ENCODE data around the gene CSAD. TPM values are rescaled to one million over a fixed set of nuclear protein-coding genes. Genes with fewer than 3 reads are reported as not detected.

The CSAD gene, protein sequence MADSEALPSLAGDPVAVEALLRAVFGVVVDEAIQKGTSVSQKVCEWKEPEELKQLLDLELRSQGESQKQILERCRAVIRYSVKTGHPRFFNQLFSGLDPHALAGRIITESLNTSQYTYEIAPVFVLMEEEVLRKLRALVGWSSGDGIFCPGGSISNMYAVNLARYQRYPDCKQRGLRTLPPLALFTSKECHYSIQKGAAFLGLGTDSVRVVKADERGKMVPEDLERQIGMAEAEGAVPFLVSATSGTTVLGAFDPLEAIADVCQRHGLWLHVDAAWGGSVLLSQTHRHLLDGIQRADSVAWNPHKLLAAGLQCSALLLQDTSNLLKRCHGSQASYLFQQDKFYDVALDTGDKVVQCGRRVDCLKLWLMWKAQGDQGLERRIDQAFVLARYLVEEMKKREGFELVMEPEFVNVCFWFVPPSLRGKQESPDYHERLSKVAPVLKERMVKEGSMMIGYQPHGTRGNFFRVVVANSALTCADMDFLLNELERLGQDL
- 74.5 TPM for total RNA-seq

DNA sequence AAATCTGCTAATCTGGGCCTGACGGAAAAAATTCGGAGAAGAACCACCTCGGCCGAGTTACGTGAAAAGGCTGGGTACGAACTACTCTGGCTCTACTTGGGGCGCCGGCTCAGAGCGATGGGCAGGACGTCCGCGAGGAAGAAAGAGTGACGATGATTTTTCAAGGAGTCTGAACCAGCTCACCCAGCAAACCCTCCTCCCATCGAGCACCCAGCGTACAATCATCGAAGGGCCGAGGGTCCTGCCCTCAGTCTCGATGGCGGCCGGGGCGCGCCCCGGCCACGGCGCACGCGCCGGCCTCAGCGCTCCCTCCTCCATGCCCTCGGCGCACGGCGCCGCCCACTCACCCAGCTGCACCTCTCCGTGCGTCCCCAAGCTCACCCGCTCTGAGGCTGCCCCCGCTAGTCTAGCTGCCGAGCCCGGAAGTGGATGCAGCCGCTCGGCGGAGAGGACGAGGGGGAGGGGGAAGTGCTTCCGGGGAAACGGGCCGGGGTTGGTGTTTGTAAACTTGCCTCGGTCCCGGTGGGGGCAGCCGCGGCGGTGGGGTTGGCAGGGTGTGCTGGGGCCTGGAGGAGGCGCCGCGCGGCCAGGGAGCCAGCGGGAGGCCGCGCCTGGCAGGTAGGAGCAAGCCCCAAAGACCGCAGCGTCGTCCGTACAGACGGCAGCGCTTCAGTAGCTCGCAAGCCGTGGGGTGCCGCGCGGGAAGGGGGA lies at the start of gene CSAD, which contains the start of gene ZNF740:
Gene CSAD (minus strand): TSS at position 706 of the 711 bp plus-strand sequence. CDS start 7,455 bp downstream, outside the sequence.
Gene ZNF740 (plus strand): TSS at position 503 of the 711 bp plus-strand sequence. CDS start 1,262 bp downstream, outside the sequence.

GRCh38 chr12:53207042-53207441 lies 26.3 kb upstream of the CSAD start, which contains the start of gene ITGB7:
Gene ITGB7, minus strand, starts transcription at chr12:53207251. Its CDS starts 6,808 bp downstream, at chr12:53200443.

Small RNA genes within 50 kb of the gene (small RNA-seq; reads per million reads assigned to genes)
- not detected for gene HIGD1AP1 (ENCODE audit: low replicate concordance)
- gene RNU6-333P (ENCODE audit: low replicate concordance), result not detected

Other genes with a start within 250 kb of the CSAD start
- 109 TPM for gene KRT18, start 231.8 kb downstream of the CSAD start, total RNA-seq
- 612 TPM for gene EIF4B, start 174.5 kb downstream of the CSAD start, total RNA-seq
- gene TNS2, start 130.9 kb downstream of the CSAD start, total RNA-seq, result 106 TPM
- gene SPRYD3, start 101.5 kb downstream of the CSAD start, total RNA-seq, result 15.9 TPM
- 32.1 TPM for gene IGFBP6, start 83.3 kb downstream of the CSAD start, total RNA-seq
- gene SOAT2, start 77.4 kb downstream of the CSAD start, total RNA-seq, result 0.41 TPM
- gene ZNF740, start 203 bp downstream of the CSAD start, total RNA-seq, result 27.2 TPM
- 3.7 TPM for gene ITGB7, start 26.3 kb upstream of the CSAD start, total RNA-seq
- 38.4 TPM for gene RARG, start 51.3 kb upstream of the CSAD start, total RNA-seq
- 9.9 TPM for gene ESPL1, start 87.4 kb upstream of the CSAD start, total RNA-seq
- gene PFDN5, start 114.6 kb upstream of the CSAD start, total RNA-seq, result 462 TPM
- 36.9 TPM for gene MYG1, start 118.8 kb upstream of the CSAD start, total RNA-seq
- gene AAAS, start 140.7 kb upstream of the CSAD start, total RNA-seq, result 57.4 TPM
- gene SP7, start 155.4 kb upstream of the CSAD start, total RNA-seq, result 0.23 TPM
- 67.6 TPM for gene SP1, start 199.3 kb upstream of the CSAD start, total RNA-seq
- 0.47 TPM for gene AMHR2, start 242.9 kb upstream of the CSAD start, total RNA-seq